GM12874 (cell line): ENCODE data around the gene PGC.

Experiments used
- CTCF ChIP-seq: IDR thresholded peaks from 2 replicates; pipeline ENCODE4 v1.5.1; 2011; ENCODE audit warnings: low read depth, mild to moderate bottlenecking, control low read depth, low read length, moderate library complexity; ENCODE audit not compliant: insufficient read depth

The PGC gene

GRCh38 chr6:41694815-41695526 is 52.2 kb downstream of the PGC start:
- no peak for TF ChIP-seq CTCF

- TF ChIP-seq CTCF = no peak
These were observed 53.6 kb downstream of the PGC start for GRCh38 chr6:41693281-41694240.

GRCh38 chr6:41692730-41693129 is 54.5 kb downstream of the PGC start:
- no peak for TF ChIP-seq CTCF

GRCh38 chr6:41692080-41692675 is 55.0 kb downstream of the PGC start:
- TF ChIP-seq CTCF = no peak

- TF ChIP-seq CTCF = no peak
These were observed 55.6 kb downstream of the PGC start for GRCh38 chr6:41691426-41692079.

- TF ChIP-seq CTCF = no peak
These were observed 56.5 kb downstream of the PGC start for GRCh38 chr6:41690541-41691330.
